IMR-90 (cell line): ENCODE measurements around the gene SKAP1.

Experiments used
- BHLHE40 ChIP-seq: fragments of 150-350 bp; IDR thresholded peaks from 2 replicates; pipeline ENCODE4 v1.6.1; 2016; ENCODE audit warnings: mild to moderate bottlenecking, low read depth, low read length
- CEBPB ChIP-seq: IDR thresholded peaks from 2 replicates; pipeline ENCODE4 v1.6.1; 2012; ENCODE audit warnings: low read depth, low read length, improper control_type of control experiment
- CTCF ChIP-seq: conservative IDR thresholded peaks from 2 replicates; pipeline ENCODE4 v1.5.1; 2012; ENCODE audit warnings: mild to moderate bottlenecking, low read depth, low read length, improper control_type of control experiment
- ELK1 ChIP-seq: fragments of 150-350 bp; IDR thresholded peaks from 2 replicates; pipeline ENCODE4 v1.6.1; 2016; ENCODE audit warnings: low read depth, mild to moderate bottlenecking, low read length, moderate library complexity, borderline replicate concordance
- MAZ ChIP-seq: IDR thresholded peaks from 2 replicates; pipeline ENCODE4 v1.6.1; 2012; ENCODE audit warnings: low read depth, mild to moderate bottlenecking, low read length, improper control_type of control experiment, moderate library complexity, borderline replicate concordance
- MXI1 ChIP-seq: IDR thresholded peaks from 2 replicates; pipeline ENCODE4 v1.6.1; 2012; ENCODE audit warnings: low read depth, mild to moderate bottlenecking, low read length, moderate library complexity, borderline replicate concordance
- NFE2L2 ChIP-seq: fragments of 150-350 bp; IDR thresholded peaks from 2 replicates; pipeline ENCODE4 v1.6.1; 2016; ENCODE audit warnings: low read depth, mild to moderate bottlenecking, low read length
- POLR2A ChIP-seq: IDR thresholded peaks from 2 replicates; pipeline ENCODE4 v1.6.1; 2012; ENCODE audit warnings: mild to moderate bottlenecking, low read depth, low read length
- RAD21 ChIP-seq: IDR thresholded peaks from 2 replicates; pipeline ENCODE4 v1.6.1; 2012; ENCODE audit warnings: low read length, improper control_type of control experiment
- RCOR1 ChIP-seq: IDR thresholded peaks from 2 replicates; pipeline ENCODE4 v1.6.1; 2012; ENCODE audit warnings: mild to moderate bottlenecking, low read length, improper control_type of control experiment; ENCODE audit not compliant: insufficient replicate concordance
- RFX5 ChIP-seq: IDR thresholded peaks from 2 replicates; pipeline ENCODE4 v1.8.0; 2012; ENCODE audit warnings: low read depth, mild to moderate bottlenecking, low read length, moderate library complexity
- SMC3 ChIP-seq: fragments of 150-350 bp; IDR thresholded peaks from 2 replicates; pipeline ENCODE4 v1.6.1; 2016; ENCODE audit warnings: low read depth, mild to moderate bottlenecking, antibody characterized with exemption, low read length, moderate library complexity

GRCh38 chr17:48149787-48150463, 280.1 kb downstream of the SKAP1 start:
- TF ChIP-seq SMC3: no peak
- no peak for TF ChIP-seq CTCF
- TF ChIP-seq POLR2A: no peak
- no peak for TF ChIP-seq RAD21
- no peak for TF ChIP-seq RFX5
- no peak for TF ChIP-seq CEBPB
- no peak for TF ChIP-seq ELK1
- no peak for TF ChIP-seq RCOR1
- TF ChIP-seq MXI1: no peak
- TF ChIP-seq NFE2L2: no peak
- TF ChIP-seq BHLHE40: no peak
- TF ChIP-seq MAZ: no peak
